Right lobe of liver (tissue), 6 donors: ENCODE results near the gene HNRNPUL1. TPM values are rescaled to one million over a fixed set of nuclear protein-coding genes. Genes with fewer than 3 reads are reported as not detected.
A peak's percentile ranks its signal among the peaks of the same experiment; 100 is the strongest.

Experiments used
- ATAC-seq, 4 donors: fragments of 200-7000 bp; cut with Tn5 transposase; one replicate each; pipeline ENCODE4 v1.9.1; 2020; ENCODE audit warnings: mild to moderate bottlenecking in 4 of 4, moderate library complexity in 4 of 4
- DNase-seq, 3 donors: peaks; one replicate each; pipeline ENCODE4 v3.0.0-alpha.2; 2020
- H3K27ac ChIP-seq, 3 donors: fragments of 200-600 bp; one replicate each; pipeline ENCODE4 v1.8.0; 2022
- H3K27me3 ChIP-seq, 2 donors: fragments of 200-600 bp; one replicate each; pipeline ENCODE4 v1.8.0; 2022
- H3K36me3 ChIP-seq, 4 donors: fragments of 200-600 bp; sonication (generic) in 1 of 4; one replicate each; pipeline versions ENCODE4 v1.5.1 to v1.8.0; 2017 to 2022; ENCODE audit warnings: control low read depth in 1 of 4
- H3K4me1 ChIP-seq, 4 donors: fragments of 200-600 bp; sonication (generic) in 1 of 4; one replicate each; pipeline versions ENCODE4 v1.5.1 to v1.8.0; 2017 to 2022; ENCODE audit warnings: control low read depth in 1 of 4
- H3K4me3 ChIP-seq, 3 donors: fragments of 200-600 bp; one replicate each; pipeline ENCODE4 v1.8.0; 2022
- H3K9me3 ChIP-seq, 4 donors: fragments of 200-600 bp; sonication (generic) in 1 of 4; one replicate each; pipeline versions ENCODE4 v1.5.1 to v1.8.0; 2017 to 2022; ENCODE audit warnings: control low read depth in 1 of 4
- POLR2A ChIP-seq: fragments of 450-650 bp; IDR thresholded peaks from one replicate; pipeline ENCODE4 v1.6.1; 2017; ENCODE audit warnings: antibody characterized with exemption, mild to moderate bottlenecking
- WGBS: methylation state at CpG from one replicate; pipeline ENCODE4 v1.1.6; 2018; ENCODE audit warnings: low coverage, low lambda C conversion rate; ENCODE audit not compliant: insufficient coverage; ENCODE audit errors: missing lambda C conversion rate; 5-methylcytosine and 5-hydroxymethylcytosine counted together
- intact Hi-C, 2 donors: fragments of 100-400 bp; cut with DNase I; formaldehyde crosslinking; loops; one replicate each; pipeline versions ENCODE4 v1.11.2 to v1.14.1; 2022
- total RNA-seq, 6 experiments: library from RNA; depleted of rRNA in 2 of 6; stranded (reverse); fragments of >200 nt in 2 of 6; fragmentation: NEBNext Ultra II Directional in 3 of 6; extraction: Animal tissue kit (Norgen Biotek cat#: 25700) in 3 of 6; gene quantifications; one replicate each; pipeline versions ENCODE4 v1.1.0 to v1.2.4, GENCODE V29; 2016 to 2023
- TF ChIP-seq, protein P1 (sequence below), 4 donors: fragments of 200-600 bp in 3 of 4; fragments of 450-650 bp in 1 of 4; IDR thresholded peaks; one replicate each; pipeline versions ENCODE4 v1.5.1 to v1.8.0; 2016 to 2022; ENCODE audit warnings: antibody characterized with exemption in 4 of 4, mild to moderate bottlenecking in 2 of 4
- donor health status: DM: no; HTN: yes; CAD: no.
- donor health status: DM: no; HTN: no; CAD: no.
- donor health status: DM: no; HTN: no; CAD: no.
- donor health status: DM: no; HTN: yes; CAD: no.
- donor health status: DM: no; HTN: yes; CAD: no.

The HNRNPUL1 gene
- total RNA-seq, 6 experiments from 2014 or later = 53.5 to 70.0 (median 61.8) TPM

- Histone ChIP-seq H3K36me3 (no peaks in the 10 kb centered on the region), H3K27ac (peak overlapping the region in 2 of 3 donors; percentile 8 to 59), H3K27me3 (no peaks in the 10 kb centered on the region), H3K4me1 (peaks cover 0 to 22% (median 5%) of the 10 kb centered on the region in 4 donors), H3K4me3 (no peak overlapping the region), H3K9me3 (no peaks in the 10 kb centered on the region)
- intact Hi-C loops = no loop called here
- peak in 2 of 3 donors; percentile 47 to 51 for DNase-seq
- peak in 3 of 4 donors; percentile 2 to 4 (median 3) for ATAC-seq
- TF ChIP-seq POLR2A = no peak
- TF ChIP-seq, protein P1, sequence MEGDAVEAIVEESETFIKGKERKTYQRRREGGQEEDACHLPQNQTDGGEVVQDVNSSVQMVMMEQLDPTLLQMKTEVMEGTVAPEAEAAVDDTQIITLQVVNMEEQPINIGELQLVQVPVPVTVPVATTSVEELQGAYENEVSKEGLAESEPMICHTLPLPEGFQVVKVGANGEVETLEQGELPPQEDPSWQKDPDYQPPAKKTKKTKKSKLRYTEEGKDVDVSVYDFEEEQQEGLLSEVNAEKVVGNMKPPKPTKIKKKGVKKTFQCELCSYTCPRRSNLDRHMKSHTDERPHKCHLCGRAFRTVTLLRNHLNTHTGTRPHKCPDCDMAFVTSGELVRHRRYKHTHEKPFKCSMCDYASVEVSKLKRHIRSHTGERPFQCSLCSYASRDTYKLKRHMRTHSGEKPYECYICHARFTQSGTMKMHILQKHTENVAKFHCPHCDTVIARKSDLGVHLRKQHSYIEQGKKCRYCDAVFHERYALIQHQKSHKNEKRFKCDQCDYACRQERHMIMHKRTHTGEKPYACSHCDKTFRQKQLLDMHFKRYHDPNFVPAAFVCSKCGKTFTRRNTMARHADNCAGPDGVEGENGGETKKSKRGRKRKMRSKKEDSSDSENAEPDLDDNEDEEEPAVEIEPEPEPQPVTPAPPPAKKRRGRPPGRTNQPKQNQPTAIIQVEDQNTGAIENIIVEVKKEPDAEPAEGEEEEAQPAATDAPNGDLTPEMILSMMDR (IDR thresholded peaks at IDR 0.05) = no peak
- 18% methylated on average over 11 of the region's 30 CpGs for WGBS
Observed at GRCh38 chr19:41325947-41326706, 62.0 kb downstream of the HNRNPUL1 start.

DNA sequence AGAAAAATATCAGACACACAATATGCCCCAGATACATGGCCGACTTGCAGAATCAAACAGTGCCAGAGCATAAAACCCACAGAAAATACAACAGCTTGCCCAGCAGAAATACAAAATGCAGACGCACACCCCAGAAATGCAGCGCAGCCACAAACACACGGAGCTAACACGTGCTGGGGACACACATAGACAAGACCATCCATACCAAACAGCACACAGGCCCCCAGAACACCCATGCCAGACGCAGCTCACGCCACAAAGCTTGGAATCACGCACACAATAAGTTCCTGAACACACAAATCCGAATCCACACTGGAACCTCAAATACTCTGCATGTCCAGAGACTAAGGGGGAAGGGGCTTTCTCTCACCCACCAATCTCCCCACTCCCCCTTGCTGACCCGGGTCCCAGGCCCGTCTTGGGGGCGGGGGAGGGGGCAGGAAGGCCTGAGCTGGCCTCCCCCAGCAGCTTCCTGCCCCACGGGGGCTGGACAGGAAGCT lies 63.0 kb downstream of the HNRNPUL1 start:
- DNase-seq = no peak
- intact Hi-C loops = no loop called here
- WGBS = 0% methylated on average over 5 of the region's 13 CpGs
- no peak for ATAC-seq
- H3K4me1 ChIP-seq = peaks cover 0 to 22% (median 5%) of the 10 kb centered on the region in 4 donors
- peak overlapping the region in 1 of 3 donors; percentile 31 for H3K4me3 ChIP-seq
- H3K27ac ChIP-seq = peak overlapping the region; percentile 21 to 75 (median 60)
- no peaks in the 10 kb centered on the region for H3K36me3 ChIP-seq
- no peaks in the 10 kb centered on the region for H3K27me3 ChIP-seq
- no peak for TF ChIP-seq POLR2A
- TF ChIP-seq, protein P1 (IDR thresholded peaks at IDR 0.05) = no peak
- no peaks in the 10 kb centered on the region for H3K9me3 ChIP-seq

DNA sequence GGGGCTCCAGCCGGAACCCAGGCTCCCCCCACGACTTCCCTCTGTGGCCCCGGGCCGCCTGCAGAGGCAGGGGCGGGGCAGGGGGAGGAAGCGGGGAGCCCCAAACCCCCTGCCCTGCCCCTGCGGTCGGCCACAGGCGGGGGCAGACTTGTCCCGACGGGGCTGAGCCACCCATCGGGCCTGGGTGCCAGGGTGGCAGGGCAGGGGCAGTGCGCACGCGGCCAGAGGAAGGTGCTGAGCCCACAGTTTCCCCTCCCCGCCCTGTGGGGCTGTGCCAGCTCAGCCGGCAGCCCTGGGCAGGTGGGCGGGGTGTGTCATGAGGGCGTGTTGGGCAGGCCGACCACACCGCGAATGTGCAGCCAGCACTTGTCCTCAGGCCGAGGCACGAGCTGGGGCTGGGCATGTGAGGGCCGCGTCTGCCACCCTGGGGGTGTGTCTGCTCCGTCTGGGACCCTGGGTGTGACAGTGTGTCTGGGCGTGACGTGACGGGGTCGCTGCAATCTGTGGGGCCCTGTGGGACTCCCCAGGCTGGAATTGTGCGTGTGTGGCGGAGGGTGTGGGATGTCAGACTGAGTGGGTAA lies 63.5 kb downstream of the HNRNPUL1 start:
- WGBS = 16% methylated on average over 6 of the region's 33 CpGs
- no peaks in the 10 kb centered on the region for H3K27me3 ChIP-seq
- H3K9me3 ChIP-seq = no peaks in the 10 kb centered on the region
- H3K4me3 ChIP-seq = peak overlapping the region in 1 of 3 donors; percentile 31
- TF ChIP-seq POLR2A = no peak
- TF ChIP-seq, protein P1 (IDR thresholded peaks at IDR 0.05) = no peak
- peak overlapping the region; percentile 21 to 75 (median 60) for H3K27ac ChIP-seq
- peaks cover 0 to 22% (median 5%) of the 10 kb centered on the region in 4 donors for H3K4me1 ChIP-seq
- no peaks in the 10 kb centered on the region for H3K36me3 ChIP-seq
- DNase-seq = peak; percentile 69 to 82 (median 81)
- intact Hi-C loops = no loop called here
- peak; percentile 47 to 66 (median 63) for ATAC-seq

DNA sequence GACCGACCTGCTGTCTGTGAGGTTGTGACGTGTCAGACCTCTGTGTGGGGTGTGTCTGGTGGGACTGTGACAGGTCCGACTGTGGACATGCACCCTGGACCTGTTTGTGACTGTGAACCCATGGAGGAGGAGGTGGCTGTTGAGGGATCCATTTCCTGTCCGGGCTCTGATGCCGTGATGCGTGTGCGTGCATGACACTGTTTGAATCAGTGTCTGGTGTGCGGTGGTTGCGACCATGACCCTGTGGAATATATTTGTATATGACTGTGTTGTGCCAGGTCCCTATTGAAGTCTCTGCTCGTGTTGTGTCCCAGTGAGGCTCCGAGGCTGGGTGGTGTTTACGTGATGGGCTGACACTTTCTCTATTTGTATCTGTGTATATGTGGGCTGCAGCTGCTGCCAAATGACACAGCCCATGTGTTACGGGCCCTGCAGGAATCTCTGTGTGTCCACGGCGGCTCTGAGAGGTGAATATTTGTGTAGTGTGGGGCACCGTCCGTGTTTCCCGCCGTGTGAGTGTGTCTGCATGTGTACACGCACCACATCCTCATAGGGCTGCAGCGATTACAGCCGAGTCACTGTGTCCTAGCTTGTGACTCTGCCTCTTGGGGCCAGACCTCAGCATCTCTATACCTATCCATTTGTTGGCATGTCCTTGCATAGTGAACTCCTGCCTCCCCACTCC lies 64.1 kb downstream of the HNRNPUL1 start:
- intact Hi-C loops = no loop called here
- 20% methylated on average over 10 of the region's 22 CpGs for WGBS
- TF ChIP-seq, protein P1 (IDR thresholded peaks at IDR 0.05) = no peak
- TF ChIP-seq POLR2A = no peak
- Histone ChIP-seq H3K9me3 (no peaks in the 10 kb centered on the region), H3K4me3 (no peak overlapping the region), H3K36me3 (no peaks in the 10 kb centered on the region), H3K4me1 (peaks cover 0 to 16% (median 5%) of the 10 kb centered on the region in 4 donors), H3K27me3 (no peaks in the 10 kb centered on the region), H3K27ac (peak overlapping the region in 2 of 3 donors; percentile 60 to 75)
- peak in 1 of 4 donors; percentile 13 for ATAC-seq
- peak in 2 of 3 donors; percentile 27 to 44 for DNase-seq
